HG02981 (cell line): Measurements from ENCODE around the gene GPD2.
"Not testable (repeated sequence)": the region's sequence is repeated elsewhere in the genome, so short reads cannot be mapped to it uniquely, and the experiment has no call there.

ENCODE experiments used
- ATAC-seq: cut with Tn5 transposase; IDR thresholded peaks from one replicate; pipeline ENCODE4 v1.9.1; 2021; ENCODE audit warnings: mild to moderate bottlenecking, moderate library complexity; ENCODE audit not compliant: unreplicated experiment

GPD2 gene

GRCh38 chr2:156580501-156580900 lies 144.3 kb downstream of the GPD2 start:
- ATAC-seq = no peak

- ATAC-seq = no peak
Observed at GRCh38 chr2:156581280-156581679, 145.1 kb downstream of the GPD2 start.

- no peak for ATAC-seq
Observed at GRCh38 chr2:156585457-156585856, 149.3 kb downstream of the GPD2 start.

- ATAC-seq = no peak
Observed at GRCh38 chr2:156586621-156587020, 150.4 kb downstream of the GPD2 start.

- peak; percentile 72 for ATAC-seq
Observed at GRCh38 chr2:156589381-156590079, 153.4 kb downstream of the GPD2 start.

GRCh38 chr2:156590085-156590739 lies 154.0 kb downstream of the GPD2 start:
- ATAC-seq = no peak

- ATAC-seq = no peak
Observed at GRCh38 chr2:156592809-156593593, 156.8 kb downstream of the GPD2 start.

- ATAC-seq = no peak
Observed at GRCh38 chr2:156593594-156593921, 157.4 kb downstream of the GPD2 start.

GRCh38 chr2:156598563-156598962 lies 162.4 kb downstream of the GPD2 start:
- no peak for ATAC-seq

GRCh38 chr2:156600196-156600595 lies 164.0 kb downstream of the GPD2 start:
- ATAC-seq = no peak

- ATAC-seq = no peak
Observed at GRCh38 chr2:156601855-156602551, 165.8 kb downstream of the GPD2 start.

GRCh38 chr2:156602552-156602933 lies 166.4 kb downstream of the GPD2 start:
- ATAC-seq = no peak

GRCh38 chr2:156615836-156616322 lies 179.7 kb downstream of the GPD2 start:
- no peak for ATAC-seq

- ATAC-seq = not testable (repeated sequence)
Observed at GRCh38 chr2:156618071-156618470, 181.9 kb downstream of the GPD2 start.

GRCh38 chr2:156619021-156619539 lies 182.9 kb downstream of the GPD2 start:
- no peak for ATAC-seq

- no peak for ATAC-seq
Observed at GRCh38 chr2:156622491-156622890, 186.3 kb downstream of the GPD2 start.

GRCh38 chr2:156625360-156626170 lies 189.4 kb downstream of the GPD2 start:
- no peak for ATAC-seq

- ATAC-seq = no peak
Observed at GRCh38 chr2:156626931-156627330, 190.8 kb downstream of the GPD2 start.

- ATAC-seq = no peak
Observed at GRCh38 chr2:156630579-156631337, 194.6 kb downstream of the GPD2 start.
